COR-L47 (cell line): ENCODE results near the gene CAD.
"Not testable (repeated sequence)": the region's sequence is repeated elsewhere in the genome, so short reads cannot be mapped to it uniquely, and the experiment has no call there.

Experiments used
- DNase-seq: peaks from one replicate; lab custom pipeline; 2025; lab: John Stamatoyannopoulos, UW

CAD gene

DNA sequence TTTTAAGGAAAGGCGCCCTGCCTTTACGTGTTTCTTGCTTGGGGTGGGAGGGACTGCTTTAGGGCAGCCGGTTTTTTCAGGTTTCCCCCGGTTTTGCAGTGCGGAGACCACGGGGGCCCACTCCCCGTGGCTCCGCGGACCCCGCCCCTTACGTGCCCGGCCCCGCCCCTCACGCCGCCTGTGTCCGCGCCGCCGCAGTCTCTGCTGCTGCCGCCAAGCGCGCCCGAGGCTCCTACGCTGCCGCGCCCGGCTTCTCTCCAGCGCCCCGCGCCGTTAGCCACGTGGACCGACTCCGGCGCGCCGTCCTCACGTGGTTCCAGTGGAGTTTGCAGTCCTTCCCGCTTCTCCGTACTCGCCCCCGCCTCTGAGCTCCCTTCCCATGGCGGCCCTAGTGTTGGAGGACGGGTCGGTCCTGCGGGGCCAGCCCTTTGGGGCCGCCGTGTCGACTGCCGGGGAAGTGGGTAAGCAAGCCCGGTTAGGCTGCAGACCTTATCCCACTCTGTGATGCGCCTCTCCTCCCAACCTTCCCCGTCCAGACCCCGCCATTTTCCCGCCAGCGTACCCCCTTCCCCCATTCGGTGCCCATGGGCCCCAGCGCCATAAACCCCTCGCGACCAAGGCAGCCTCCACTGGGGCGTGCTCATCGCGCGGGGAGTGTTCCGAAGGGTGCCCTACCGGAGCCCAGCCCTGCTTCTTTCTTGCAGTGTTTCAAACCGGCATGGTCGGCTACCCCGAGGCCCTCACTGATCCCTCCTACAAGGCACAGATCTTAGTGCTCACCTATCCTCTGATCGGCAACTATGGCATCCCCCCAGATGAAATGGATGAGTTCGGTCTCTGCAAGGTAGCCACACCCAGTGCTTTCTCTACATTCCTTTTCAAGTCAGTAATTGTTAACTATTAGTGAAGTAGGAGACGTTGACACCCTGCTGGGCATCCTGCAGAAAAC lies at the start of gene CAD:
TSS of gene CAD (plus strand) at position 197 of the 949 bp plus-strand sequence. CDS start at position 380, 183 bp downstream.
- peak; percentile 93 for DNase-seq

GRCh38 chr2:27170581-27171337 lies 46.4 kb upstream of the CAD start:
- DNase-seq = no peak

GRCh38 chr2:27171351-27171848 lies 45.8 kb upstream of the CAD start:
- no peak for DNase-seq

DNA sequence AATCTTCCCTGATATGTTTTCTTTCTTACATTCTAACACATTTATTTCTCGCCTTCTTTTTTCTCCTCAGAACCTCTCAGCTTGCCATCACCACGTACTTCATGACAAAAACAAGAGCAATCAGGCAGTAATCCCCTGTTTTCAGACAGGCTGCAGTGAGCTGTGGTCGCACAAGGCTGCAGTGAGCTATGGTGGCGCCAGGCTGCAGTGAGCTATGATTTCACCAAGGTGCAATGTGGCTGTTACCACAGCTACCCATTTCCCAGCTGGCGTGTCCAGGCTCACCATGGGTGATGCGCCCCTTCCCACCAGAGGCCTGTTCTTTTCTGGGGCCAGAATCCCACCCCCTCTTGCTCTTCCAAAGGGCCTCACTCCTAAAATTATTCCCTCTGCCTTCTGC lies 42.5 kb upstream of the CAD start:
- DNase-seq = no peak

DNA sequence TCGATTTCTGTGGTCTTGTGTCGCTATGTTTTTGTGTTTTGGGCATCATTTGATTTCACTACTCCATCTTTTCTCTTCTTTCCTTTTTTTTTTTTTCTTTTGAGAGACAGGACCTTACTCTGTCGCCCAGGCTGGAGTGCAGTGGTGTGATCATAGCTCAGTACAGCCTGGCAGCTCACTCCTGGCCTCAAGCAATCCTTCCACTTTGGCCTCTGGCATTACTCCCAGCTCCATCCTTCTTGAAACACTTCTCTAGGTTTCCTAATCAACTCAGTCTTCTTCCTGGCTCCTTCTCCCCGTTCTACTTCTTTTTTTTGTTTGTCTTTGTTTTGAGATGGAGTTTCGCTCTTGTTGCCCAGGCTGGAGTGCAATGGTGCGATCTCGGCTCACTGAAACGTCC lies 41.8 kb upstream of the CAD start:
- no peak for DNase-seq

DNA sequence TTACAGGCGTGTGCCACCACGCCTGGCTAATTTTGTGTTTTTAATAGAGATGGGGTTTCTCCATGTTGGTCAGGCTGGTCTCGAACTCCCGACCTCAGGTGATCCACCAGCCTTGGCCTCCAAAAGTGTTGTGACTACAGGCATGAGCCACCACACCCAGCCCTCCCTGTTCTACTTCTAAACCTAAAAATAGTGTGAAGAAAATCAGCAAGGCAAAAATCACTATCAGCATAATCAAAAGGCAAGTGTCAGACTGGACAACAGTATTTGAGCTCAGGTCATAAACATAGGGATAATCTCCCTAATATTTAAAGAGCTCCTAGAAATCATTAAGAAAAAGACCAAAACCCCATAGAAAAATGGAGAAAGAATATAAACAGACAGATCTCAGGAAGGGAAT lies 41.4 kb upstream of the CAD start:
- DNase-seq = not testable (repeated sequence)

- DNase-seq = no peak
These were observed 39.5 kb upstream of the CAD start for GRCh38 chr2:27177441-27178351.

GRCh38 chr2:27178469-27178868 lies 38.7 kb upstream of the CAD start:
- DNase-seq = no peak

GRCh38 chr2:27179344-27180000 lies 37.7 kb upstream of the CAD start:
- DNase-seq = no peak

DNA sequence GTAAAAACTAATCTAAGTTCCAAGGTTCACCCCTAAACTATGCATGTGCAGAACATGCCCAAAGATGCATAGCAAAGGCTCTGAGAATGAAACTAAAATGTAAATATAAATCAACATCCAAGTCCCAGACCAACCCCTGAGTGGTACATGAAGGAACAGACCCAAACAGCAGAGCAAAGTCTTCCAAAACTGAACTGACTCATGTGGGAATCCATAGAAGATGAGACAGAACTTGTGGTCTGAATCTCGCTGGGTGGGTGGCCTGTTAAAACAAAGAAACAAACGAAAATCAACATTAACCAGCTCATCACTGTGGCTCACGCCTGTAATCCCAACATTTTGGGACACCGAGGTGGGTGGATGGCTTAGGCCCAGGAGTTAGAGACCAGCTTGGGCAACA lies 34.8 kb upstream of the CAD start:
- DNase-seq = no peak

DNA sequence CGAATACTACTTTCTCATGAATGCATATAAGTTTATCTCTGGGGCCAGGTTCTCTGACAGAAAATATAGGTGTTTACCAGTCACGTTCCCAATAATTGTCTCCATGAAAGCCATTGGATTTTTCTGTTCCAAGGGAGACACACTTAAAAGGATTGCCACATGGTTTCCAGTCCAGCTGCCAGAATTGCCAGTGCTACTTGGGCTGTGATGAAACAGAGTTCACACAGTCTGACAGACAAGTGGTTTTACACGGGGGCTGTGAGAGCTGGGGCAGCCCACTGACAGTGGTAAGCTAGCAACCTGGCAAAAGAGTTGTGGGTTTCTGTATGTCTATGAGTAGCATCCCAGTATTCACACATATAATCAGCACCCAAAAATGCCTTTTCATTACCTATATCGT lies 33.1 kb upstream of the CAD start:
- DNase-seq = no peak

DNA sequence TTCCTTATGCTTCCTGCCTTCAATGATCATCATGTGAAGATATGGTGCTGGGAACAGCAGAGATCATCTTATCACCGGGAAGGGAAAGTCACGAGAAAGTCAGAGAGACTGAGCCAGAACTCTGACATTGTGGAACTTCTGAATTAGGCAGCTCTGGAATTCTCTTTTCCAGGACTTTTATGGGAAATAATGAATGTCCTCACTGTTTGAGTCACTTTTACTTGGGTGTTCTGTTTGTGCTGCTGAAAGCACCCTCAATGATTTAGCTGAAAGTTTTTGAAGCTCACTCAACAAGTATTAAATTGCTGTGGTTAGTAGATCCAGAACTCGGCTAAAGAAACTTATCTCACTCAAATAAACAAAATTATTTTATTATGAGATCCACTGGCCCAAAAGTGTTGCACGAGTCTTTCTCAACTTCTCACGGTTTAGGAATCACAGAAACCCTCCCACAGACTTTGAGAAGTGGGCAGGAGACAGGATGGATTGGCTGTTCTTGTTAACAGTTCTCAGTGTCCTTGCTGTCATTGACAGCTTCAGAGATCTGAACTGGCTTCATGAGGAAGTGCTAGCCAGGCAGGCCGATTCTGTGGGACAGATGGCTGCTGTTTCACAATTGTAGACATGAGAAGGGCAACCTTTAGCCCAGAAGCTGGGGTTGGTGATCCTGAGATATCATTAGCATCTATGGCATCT lies 31.7 kb upstream of the CAD start:
- DNase-seq = no peak

DNA sequence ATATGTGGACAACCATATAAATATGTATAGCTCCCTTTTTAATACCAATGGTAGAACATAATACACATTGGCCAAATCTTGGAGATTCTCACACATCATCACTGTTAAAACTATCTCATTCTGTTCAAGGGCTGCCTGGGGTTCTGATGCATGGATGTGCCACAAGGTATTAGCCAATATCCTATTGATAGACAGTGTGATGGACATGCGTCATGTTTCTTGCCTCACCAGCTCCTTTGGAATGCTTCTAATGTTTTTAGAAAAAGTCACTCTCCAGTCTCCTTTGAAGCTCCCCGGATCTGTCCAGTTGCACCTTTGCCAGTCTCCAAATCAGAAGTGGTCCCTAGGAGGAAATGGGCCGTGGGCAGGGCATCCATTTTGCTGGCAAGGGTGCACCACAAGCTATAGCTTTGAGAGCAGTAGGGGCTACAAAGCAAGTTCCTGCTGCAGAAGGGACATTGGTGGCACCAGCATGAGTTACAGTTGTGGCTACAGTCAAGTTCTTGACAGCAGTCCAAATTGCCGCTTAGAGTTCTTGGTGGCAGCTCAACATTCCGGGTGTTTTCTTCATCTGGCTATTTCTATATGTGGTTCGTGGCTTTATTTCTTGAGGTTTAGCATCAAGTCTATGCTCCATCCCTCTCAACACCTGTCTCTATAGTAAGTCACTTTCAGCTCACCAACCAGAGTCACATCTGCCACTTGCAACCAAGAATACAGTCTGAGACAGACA lies 30.4 kb upstream of the CAD start:
- no peak for DNase-seq

DNA sequence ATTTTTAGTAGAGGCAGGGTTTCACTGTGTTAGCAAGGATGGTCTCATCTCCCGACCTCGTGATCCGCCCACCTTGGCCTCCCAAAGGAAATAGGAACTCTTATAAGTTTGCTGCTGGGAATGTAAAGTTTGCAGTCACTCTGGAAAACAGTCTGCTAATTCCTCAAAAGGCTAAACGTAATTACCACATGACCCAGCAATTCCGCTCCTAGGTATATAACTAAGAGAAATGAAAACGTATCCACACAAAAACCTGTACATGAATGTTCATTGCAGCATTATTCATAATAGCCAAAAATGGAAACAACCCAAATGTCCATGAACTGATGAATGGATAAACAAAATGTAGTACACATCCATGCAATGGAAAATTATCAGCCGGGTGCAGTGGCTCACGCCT lies 27.2 kb upstream of the CAD start:
- no peak for DNase-seq

DNA sequence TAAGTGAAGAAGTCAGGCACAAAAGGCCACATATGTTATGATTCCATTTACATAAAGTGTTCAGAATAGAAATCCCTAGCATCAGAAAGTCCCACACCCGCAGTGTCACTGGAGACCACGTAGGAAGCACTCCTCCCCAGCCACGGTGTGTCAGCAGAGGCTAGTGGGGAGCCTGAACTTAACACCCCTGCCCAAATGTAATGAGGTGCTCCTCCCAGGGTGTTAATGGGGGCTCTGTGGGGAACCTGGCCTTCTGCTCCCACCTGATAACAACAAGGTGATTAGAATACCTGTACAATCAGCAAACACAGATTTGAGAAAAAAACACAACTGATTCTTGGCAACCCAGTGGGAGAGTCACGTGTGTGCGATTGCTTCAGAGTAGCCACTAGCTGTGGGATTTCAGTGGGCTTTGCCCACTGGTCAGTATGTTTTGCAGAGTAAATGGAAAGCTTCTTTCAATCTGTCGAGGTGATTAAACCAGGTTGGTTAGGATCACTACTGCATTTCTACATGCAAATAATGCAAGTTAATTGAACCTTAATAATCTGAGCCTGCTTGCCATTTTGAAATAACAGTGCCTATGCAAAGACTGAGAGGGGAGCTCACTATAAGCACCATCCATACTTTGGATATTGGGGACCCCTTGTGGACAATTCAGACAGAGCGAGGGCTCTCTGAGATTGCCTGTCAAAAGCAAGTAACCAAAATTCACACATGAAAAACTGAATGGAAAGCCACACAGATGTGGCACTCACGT lies 25.9 kb upstream of the CAD start:
- DNase-seq = peak; percentile 58

- DNase-seq = peak; percentile 35
These were observed 22.4 kb upstream of the CAD start for GRCh38 chr2:27194538-27195354.

GRCh38 chr2:27195799-27196198 lies 21.4 kb upstream of the CAD start:
- not testable (repeated sequence) for DNase-seq

- not testable (repeated sequence) for DNase-seq
These were observed 19.1 kb upstream of the CAD start for GRCh38 chr2:27198068-27198467.
